GM10847 (cell line): Measurements from ENCODE around the gene ARL2.

Experiments used
- POLR2A ChIP-seq: IDR thresholded peaks from 2 replicates; pipeline ENCODE4 v1.6.1; 2011; ENCODE audit not compliant: insufficient read length; ENCODE audit errors: extremely low read depth

ARL2 gene

GRCh38 chr11:65057526-65057925 is 43.6 kb downstream of the ARL2 start:
- no peak for TF ChIP-seq POLR2A

- TF ChIP-seq POLR2A, result no peak
These were observed 44.1 kb downstream of the ARL2 start for GRCh38 chr11:65058012-65058411.

GRCh38 chr11:65058419-65059054 is 44.6 kb downstream of the ARL2 start, which contains the start of gene NAALADL1:
Gene NAALADL1, minus strand, starts transcription at chr11:65058553. Its CDS starts 32 bp downstream, at chr11:65058521.
- no peak for TF ChIP-seq POLR2A

DNA sequence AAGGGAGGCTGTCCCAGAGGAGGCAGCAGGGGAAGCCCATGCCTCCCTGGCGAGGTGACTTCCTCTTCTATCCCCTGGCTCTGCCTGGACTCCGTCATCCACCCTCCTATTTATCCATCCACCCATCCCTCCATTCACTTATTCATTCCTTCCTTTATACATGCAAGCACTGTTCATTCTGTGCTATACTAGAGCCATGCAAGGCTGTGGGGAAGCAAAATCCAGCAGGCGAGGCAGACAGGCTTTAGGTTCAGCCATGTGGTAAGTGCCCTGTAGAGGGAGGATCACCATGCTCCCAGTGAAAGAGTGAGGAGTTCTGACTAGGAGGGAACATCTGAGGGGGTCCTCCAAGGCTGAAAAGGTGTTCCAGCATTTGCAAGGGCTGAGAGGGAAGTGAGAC is 45.6 kb downstream of the ARL2 start:
- no peak for TF ChIP-seq POLR2A

GRCh38 chr11:65059959-65060824 is 46.2 kb downstream of the ARL2 start:
- no peak for TF ChIP-seq POLR2A

GRCh38 chr11:65060913-65061408 is 47.0 kb downstream of the ARL2 start:
- no peak for TF ChIP-seq POLR2A

DNA sequence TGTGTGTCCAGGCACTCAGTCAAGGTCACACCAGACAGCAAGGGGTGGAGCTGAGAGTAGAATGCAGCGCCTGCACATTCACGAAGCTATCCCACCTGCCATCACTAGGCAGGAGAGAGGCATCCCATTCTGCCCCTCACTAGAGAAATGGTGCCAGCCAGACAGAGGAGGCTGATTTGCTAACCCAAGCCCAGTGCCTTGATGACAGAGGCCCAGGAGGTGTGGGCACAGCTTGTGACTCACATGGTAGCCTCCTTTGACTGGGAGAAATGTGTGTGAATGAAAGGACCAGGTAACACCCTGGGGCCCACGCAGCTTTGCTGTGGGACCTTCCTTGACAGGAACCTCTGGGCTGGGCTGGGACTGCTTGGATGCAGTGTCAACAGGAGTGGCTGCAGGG is 49.6 kb downstream of the ARL2 start:
- no peak for TF ChIP-seq POLR2A

- no peak for TF ChIP-seq POLR2A
These were observed 50.9 kb downstream of the ARL2 start for GRCh38 chr11:65064847-65065240.

DNA sequence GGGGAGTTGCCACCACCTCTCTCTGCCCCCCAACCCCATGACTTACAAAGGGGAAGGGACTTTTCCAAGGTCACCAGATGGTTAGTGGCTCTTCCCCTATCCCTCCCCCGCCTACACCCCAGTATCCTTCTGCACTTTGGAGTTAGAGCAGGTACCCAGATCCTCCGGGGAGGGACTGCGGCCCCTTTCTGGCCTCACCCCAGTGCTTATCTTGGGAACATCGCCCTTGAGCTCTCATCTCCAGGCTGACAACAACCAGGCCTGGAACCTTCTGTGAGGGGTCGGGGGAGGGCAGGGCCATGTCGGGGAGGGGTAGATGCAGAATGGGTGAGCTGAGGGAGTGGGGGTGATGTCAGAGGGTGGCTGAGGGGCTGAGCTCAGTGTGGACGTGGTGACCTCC is 51.9 kb downstream of the ARL2 start:
- no peak for TF ChIP-seq POLR2A

GRCh38 chr11:65066315-65066714 is 52.4 kb downstream of the ARL2 start:
- no peak for TF ChIP-seq POLR2A

DNA sequence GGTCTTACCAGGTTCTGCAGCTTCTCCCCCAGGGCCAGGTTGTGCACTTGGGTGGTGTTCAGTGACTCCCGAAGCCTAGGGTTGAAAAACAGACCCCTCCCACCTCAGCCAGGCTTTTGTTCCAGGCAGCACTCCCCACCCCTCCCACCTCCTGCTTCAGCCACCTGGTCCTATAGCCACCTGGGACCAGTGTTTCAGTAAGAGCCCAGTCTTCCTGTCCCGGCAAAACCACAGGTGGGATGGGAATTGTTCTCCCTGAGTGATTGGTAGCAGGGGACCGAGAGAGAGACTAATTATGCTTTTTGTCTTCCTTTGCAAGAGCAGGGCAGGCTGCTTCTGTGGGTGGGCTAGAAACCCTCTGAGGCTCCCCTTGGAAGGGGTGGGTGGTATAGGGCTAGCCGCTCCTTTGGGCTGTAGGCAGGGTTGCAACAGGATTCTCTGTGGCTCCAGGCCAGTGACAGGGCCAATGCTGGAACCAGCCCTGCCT is 52.9 kb downstream of the ARL2 start:
- TF ChIP-seq POLR2A, result no peak

DNA sequence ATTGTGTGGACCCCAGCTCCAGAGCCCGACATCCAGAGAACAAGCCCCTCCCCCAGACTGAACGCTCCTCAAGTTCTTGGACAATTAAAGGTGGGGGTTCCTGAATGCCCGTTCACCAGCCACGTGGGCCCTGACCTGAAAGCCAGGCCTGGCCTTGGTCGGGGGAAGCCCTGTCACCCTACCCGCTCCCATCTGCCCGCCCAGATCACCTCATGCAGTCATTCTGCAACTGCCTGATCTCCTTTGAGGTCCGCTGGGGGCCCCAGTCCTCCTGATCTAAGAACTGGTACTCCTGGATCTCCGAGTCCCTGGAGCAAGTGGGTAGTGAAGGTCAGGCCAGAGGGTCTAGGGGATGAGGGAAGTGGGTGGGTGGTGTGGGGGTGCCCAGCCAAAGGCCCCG is 53.5 kb downstream of the ARL2 start:
- TF ChIP-seq POLR2A, result no peak

DNA sequence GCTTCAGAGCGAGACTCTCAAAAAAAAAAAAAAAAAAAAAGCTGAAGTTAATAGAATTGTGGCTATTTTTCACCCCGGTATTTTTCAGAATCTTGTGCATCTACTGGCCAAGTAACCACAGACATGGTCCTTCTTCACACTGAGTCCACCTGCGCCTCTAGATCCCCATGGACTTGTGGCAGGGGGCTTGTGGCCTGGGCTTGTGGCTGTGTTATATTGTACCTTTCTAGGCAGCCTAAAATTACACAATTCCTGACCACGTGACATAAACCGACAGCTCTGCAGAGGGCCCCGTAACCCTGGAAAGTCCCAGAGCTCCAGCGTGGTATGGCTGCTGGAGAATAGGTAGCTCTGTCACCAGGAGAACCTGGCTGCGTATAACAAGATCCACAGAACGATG is 55.3 kb downstream of the ARL2 start:
- no peak for TF ChIP-seq POLR2A
